Fibroblast of lung (primary cell): Measurements from ENCODE around the gene AGGF1. TPM values are rescaled to one million over a fixed set of nuclear protein-coding genes. Genes with fewer than 3 reads are reported as not detected.

ENCODE experiments used
- DNase-seq, 2 donors: peaks; one replicate each; pipeline versions ENCODE4 v3.0.0 to v3.0.0-alpha.2; 2010; ENCODE audit warnings: low read depth in 2 of 2
- H2AFZ ChIP-seq: 2 replicates; pipeline ENCODE4 v1.5.1; 2012; ENCODE audit warnings: low read length, control low read depth, inconsistent platforms
- H3K27ac ChIP-seq: 2 replicates; pipeline ENCODE4 v1.5.1; 2011; ENCODE audit warnings: low read length, control low read depth; ENCODE audit not compliant: insufficient read depth
- H3K27me3 ChIP-seq: 2 replicates; pipeline ENCODE4 v1.5.1; 2011; ENCODE audit warnings: mild to moderate bottlenecking, low read length; ENCODE audit not compliant: control insufficient read depth, insufficient read depth
- H3K36me3 ChIP-seq: 2 replicates; pipeline ENCODE4 v1.5.1; 2011; ENCODE audit warnings: low read length; ENCODE audit not compliant: control insufficient read depth, insufficient read depth
- H3K4me1 ChIP-seq: 2 replicates; pipeline ENCODE4 v1.5.1; 2011; ENCODE audit warnings: low read length; ENCODE audit not compliant: control insufficient read depth, insufficient read depth; ENCODE audit errors: extremely low read depth
- H3K4me2 ChIP-seq: 2 replicates; pipeline ENCODE4 v1.5.1; 2011; ENCODE audit warnings: low read length, control low read depth; ENCODE audit not compliant: insufficient read depth; ENCODE audit errors: extremely low read depth
- H3K4me3 ChIP-seq, 4 experiments: fragments of 200-600 bp in 1 of 4; sonication (generic) in 1 of 4; replicated peaks in 1 of 4; 2 replicates each; pipeline ENCODE4 v1.5.1; 2011 to 2016; ENCODE audit warnings: low read length in 4 of 4, low read depth in 3 of 4, mild to moderate bottlenecking in 3 of 4, control low read depth in 2 of 4, inconsistent platforms in 1 of 4, mixed read lengths in 1 of 4; ENCODE audit not compliant: insufficient read depth in 1 of 4; ENCODE audit errors: control extremely low read depth in 1 of 4
- H3K79me2 ChIP-seq: 2 replicates; pipeline ENCODE4 v1.5.1; 2012; ENCODE audit warnings: mild to moderate bottlenecking, low read length, inconsistent platforms; ENCODE audit not compliant: control insufficient read depth, insufficient read depth
- H3K9ac ChIP-seq: 2 replicates; pipeline ENCODE4 v1.5.1; 2011; ENCODE audit warnings: mild to moderate bottlenecking, low read length, control low read depth; ENCODE audit not compliant: insufficient read depth
- H3K9me3 ChIP-seq: 2 replicates; pipeline ENCODE4 v1.5.1; 2012; ENCODE audit warnings: low read depth, low read length; ENCODE audit not compliant: control insufficient read depth, insufficient read depth
- H4K20me1 ChIP-seq: 2 replicates; pipeline ENCODE4 v1.5.1; 2011; ENCODE audit warnings: low read length; ENCODE audit not compliant: control insufficient read depth, insufficient read depth; ENCODE audit errors: extremely low read depth
- EZH2 ChIP-seq: IDR thresholded peaks from 2 replicates; pipeline ENCODE4 v1.5.1; 2012; ENCODE audit warnings: low read length, control low read depth, mild to moderate bottlenecking; ENCODE audit errors: missing control alignments
- polyA plus RNA-seq, 2 donors: library from polyadenylated mRNA; depleted of rRNA in 1 of 2; stranded (reverse) in 1 of 2; unstranded in 1 of 2; fragments of >200 nt; gene quantifications; 2 replicates each; pipeline ENCODE4 v1.2.1, GENCODE V29; 2011 to 2012; ENCODE audit warnings: missing spikeins in 1 of 2
- total RNA-seq: library from RNA; depleted of rRNA; stranded (reverse); fragments of >200 nt; gene quantifications from 2 replicates; pipeline ENCODE4 v1.2.1, GENCODE V29; 2014
- TF ChIP-seq, protein P1 (sequence below), 2 donors: IDR thresholded peaks in 1 of 2; conservative IDR thresholded peaks in 1 of 2; 1 replicate in 1 of 2; 2 replicates in 1 of 2; pipeline ENCODE4 v1.5.1; 2011 to 2012; ENCODE audit warnings: low read length in 2 of 2, control low read depth in 1 of 2, inconsistent platforms in 1 of 2, low read depth in 1 of 2, mild to moderate bottlenecking in 1 of 2

AGGF1 gene
- total and polyA plus RNA-seq, 2 donors (not counting 1 experiment from before 2014, with no cell fraction given) = 15.5 to 25.1 TPM

DNA sequence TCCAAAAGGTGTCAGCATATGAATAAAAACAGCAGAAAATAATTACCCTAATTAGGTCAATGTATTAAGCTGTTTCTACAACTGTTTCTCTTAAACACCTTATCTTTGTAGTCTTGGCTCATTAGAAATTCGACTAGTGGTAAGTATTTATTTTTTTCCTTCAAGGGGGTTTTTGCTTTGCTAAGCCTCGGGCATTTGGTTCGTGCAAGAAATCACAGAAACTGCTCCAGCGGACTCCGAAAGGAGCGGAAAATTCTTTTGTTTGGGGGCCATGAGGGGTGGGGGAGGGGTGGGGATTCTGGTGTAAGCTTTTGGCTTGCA, 56.1 kb downstream of the AGGF1 start:
- Histone ChIP-seq H3K4me3 (peak overlapping the region; percentile 68 to 96 (median 73)), H3K79me2 (no peaks in the 10 kb centered on the region), H3K9ac (no peak overlapping the region), H4K20me1 (no peaks in the 10 kb centered on the region), H3K9me3 (no peaks in the 10 kb centered on the region), H3K4me2 (peak overlapping the region; percentile 71), H3K27ac (no peak overlapping the region), H3K27me3 (no peaks in the 10 kb centered on the region), H3K4me1 (peaks cover 4% of the 10 kb centered on the region), H3K36me3 (no peaks in the 10 kb centered on the region), H2AFZ (peak overlapping the region; percentile 98)
- DNase-seq = no peak
- no peak for TF ChIP-seq EZH2
- TF ChIP-seq, protein P1, sequence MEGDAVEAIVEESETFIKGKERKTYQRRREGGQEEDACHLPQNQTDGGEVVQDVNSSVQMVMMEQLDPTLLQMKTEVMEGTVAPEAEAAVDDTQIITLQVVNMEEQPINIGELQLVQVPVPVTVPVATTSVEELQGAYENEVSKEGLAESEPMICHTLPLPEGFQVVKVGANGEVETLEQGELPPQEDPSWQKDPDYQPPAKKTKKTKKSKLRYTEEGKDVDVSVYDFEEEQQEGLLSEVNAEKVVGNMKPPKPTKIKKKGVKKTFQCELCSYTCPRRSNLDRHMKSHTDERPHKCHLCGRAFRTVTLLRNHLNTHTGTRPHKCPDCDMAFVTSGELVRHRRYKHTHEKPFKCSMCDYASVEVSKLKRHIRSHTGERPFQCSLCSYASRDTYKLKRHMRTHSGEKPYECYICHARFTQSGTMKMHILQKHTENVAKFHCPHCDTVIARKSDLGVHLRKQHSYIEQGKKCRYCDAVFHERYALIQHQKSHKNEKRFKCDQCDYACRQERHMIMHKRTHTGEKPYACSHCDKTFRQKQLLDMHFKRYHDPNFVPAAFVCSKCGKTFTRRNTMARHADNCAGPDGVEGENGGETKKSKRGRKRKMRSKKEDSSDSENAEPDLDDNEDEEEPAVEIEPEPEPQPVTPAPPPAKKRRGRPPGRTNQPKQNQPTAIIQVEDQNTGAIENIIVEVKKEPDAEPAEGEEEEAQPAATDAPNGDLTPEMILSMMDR (conservative IDR thresholded peaks at IDR 0.05 in 1 of 2, IDR thresholded peaks at IDR 0.05 in 1 of 2; ENCODE audit: low read depth in 1 of 2, low read length in 2 of 2) = no peak

GRCh38 chr5:77086689-77087483, 56.7 kb downstream of the AGGF1 start, which contains the start of gene ZBED3:
Gene ZBED3, minus strand, starts transcription at chr5:77087285. Its CDS starts 9,407 bp downstream, at chr5:77077878.
- H2AFZ ChIP-seq = peak within 1 kb of the TSS; percentile 98
- TF ChIP-seq, protein P1 (conservative IDR thresholded peaks at IDR 0.05 in 1 of 2, IDR thresholded peaks at IDR 0.05 in 1 of 2; ENCODE audit: low read depth in 1 of 2, low read length in 2 of 2) = peak; percentile 4 to 43
- no peak for TF ChIP-seq EZH2
- H3K4me2 ChIP-seq = peak within 1 kb of the TSS; percentile 71
- H3K9ac ChIP-seq = peak within 1 kb of the TSS; percentile 76
- DNase-seq = peak; percentile 78 to 95
- no peaks in the 10 kb centered on the region for H3K27me3 ChIP-seq
- H4K20me1 ChIP-seq = no peaks in the 10 kb centered on the region
- peak within 1 kb of the TSS; percentile 74 for H3K27ac ChIP-seq
- no peaks in the 10 kb centered on the region for H3K36me3 ChIP-seq
- no peaks in the 10 kb centered on the region for H3K79me2 ChIP-seq
- no peaks in the 10 kb centered on the region for H3K9me3 ChIP-seq
- H3K4me3 ChIP-seq = peak within 1 kb of the TSS; percentile 68 to 96 (median 73)
- peaks cover 4% of the 10 kb centered on the region for H3K4me1 ChIP-seq

DNA sequence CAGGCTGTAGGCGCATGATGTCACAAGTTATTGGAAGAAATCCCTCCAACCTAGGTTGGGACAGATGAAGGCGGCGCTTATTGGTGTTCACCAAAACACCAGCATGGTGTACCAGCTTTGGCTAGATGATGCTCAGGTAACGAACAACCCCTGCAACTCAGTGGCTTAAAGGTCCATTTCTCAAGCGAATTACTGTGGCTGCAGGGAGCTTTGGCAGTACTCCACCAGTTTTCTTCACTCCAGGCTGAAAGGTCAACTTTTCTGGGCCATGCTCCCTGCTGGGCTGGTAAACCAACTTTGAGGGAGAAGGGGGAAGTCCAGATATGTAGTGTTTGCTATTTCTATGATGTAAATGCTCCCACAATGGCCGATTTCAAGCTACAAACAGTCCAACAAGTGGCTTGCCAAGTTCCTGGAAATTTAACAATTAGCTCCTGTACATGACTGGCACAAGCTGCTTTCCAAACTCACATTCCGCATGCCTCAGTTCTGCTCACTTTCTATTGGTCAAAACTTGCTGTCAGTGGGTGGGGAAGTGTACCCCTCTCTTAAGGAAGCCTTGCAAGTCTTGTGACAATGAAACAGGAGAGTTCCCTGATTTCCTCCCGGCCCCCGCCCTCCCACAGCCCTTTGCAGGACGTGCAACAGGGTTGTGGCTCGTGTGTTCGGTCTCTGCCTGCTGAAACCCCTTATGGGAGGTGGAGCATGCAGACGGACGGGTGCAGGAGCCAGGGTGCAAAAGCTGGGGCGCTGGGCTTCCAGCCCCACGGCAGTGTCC, 57.5 kb downstream of the AGGF1 start:
- TF ChIP-seq EZH2 = no peak
- TF ChIP-seq, protein P1 (conservative IDR thresholded peaks at IDR 0.05 in 1 of 2, IDR thresholded peaks at IDR 0.05 in 1 of 2; ENCODE audit: low read depth in 1 of 2, low read length in 2 of 2) = no peak
- H3K27me3 ChIP-seq = no peaks in the 10 kb centered on the region
- peak overlapping the region; percentile 68 to 96 (median 73) for H3K4me3 ChIP-seq
- DNase-seq = peak; percentile 23 to 85
- no peak overlapping the region for H3K9ac ChIP-seq
- H2AFZ ChIP-seq = peak overlapping the region; percentile 98
- H4K20me1 ChIP-seq = no peaks in the 10 kb centered on the region
- no peaks in the 10 kb centered on the region for H3K36me3 ChIP-seq
- H3K4me2 ChIP-seq = peak overlapping the region; percentile 71
- peak overlapping the region; percentile 74 for H3K27ac ChIP-seq
- no peaks in the 10 kb centered on the region for H3K9me3 ChIP-seq
- peaks cover 4% of the 10 kb centered on the region for H3K4me1 ChIP-seq
- no peaks in the 10 kb centered on the region for H3K79me2 ChIP-seq
